GM21619 (cell line): ENCODE results near the gene GNB1.
"Not testable (repeated sequence)": the region's sequence is repeated elsewhere in the genome, so short reads cannot be mapped to it uniquely, and the experiment has no call there.

ENCODE experiments used
- ATAC-seq: cut with Tn5 transposase; IDR thresholded peaks from one replicate; pipeline ENCODE4 v1.9.1; 2021; ENCODE audit not compliant: unreplicated experiment

GNB1 gene

DNA sequence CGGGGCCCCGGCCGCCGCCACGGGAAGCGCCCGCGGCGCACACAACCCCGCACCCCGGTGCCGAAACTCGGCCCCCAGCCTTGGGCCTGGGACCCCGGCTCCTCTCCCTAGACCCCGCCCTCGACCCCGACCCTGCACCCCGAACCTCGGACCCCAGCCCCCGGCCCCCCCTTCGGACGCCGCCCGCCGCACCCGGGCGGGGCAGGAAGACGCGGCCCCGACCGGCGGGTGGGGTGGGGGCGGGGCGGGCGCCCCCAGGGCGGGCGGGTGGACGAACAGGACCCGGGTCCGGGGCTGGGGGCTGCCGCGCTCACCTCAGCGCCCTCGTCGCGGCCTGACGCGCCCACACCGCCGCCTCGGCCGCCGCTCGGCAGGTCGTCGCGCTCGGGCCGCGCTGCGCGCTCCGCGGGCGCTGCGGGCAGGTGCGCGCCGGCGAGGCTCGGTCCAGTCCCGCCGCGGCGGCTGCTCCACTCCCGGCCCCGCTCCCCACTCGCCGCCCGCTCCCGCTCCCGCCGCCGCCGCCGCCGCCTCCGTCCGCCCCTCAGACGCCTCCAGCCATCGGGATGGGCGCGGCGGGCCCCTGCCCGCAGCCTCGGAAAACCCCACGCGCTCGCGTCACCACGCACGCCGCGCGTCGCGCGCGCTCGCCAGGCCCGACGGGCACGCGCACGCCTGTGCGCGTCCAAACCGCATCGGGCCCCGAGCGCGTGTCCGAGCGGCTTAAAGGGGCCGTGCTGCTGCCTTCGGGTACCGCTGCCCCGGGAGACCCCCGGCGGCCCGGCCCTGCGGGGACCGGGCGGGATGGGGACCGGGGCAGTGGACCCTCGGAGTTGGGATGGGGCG, at the start of gene GNB1:
Gene GNB1, minus strand, starts transcription at position 582 of the 843 bp plus-strand sequence. CDS start 65,634 bp downstream, outside the sequence.
- ATAC-seq: peak; percentile 51

DNA sequence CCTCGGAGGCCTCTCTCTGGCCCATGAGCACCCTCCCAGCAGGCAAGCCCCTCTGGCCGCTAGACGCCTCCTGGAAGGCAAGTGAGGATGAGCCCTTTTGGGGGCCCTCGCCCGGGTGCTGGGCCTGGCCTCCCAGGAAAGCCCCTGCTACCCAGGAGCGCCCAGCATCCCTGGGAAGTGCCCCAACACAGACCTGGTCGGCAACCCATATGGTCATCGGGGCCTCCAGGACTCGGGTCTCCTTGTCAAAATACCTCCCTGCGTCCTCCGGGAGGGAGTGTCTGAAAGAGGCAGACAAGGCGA, 49.2 kb upstream of the GNB1 start:
- ATAC-seq: no peak

GRCh38 chr1:1939296-1940122, 48.6 kb upstream of the GNB1 start:
- no peak for ATAC-seq

- ATAC-seq: no peak
Observed at GRCh38 chr1:1938613-1939295, 47.9 kb upstream of the GNB1 start.

- no peak for ATAC-seq
Observed at GRCh38 chr1:1938276-1938573, 47.3 kb upstream of the GNB1 start.

DNA sequence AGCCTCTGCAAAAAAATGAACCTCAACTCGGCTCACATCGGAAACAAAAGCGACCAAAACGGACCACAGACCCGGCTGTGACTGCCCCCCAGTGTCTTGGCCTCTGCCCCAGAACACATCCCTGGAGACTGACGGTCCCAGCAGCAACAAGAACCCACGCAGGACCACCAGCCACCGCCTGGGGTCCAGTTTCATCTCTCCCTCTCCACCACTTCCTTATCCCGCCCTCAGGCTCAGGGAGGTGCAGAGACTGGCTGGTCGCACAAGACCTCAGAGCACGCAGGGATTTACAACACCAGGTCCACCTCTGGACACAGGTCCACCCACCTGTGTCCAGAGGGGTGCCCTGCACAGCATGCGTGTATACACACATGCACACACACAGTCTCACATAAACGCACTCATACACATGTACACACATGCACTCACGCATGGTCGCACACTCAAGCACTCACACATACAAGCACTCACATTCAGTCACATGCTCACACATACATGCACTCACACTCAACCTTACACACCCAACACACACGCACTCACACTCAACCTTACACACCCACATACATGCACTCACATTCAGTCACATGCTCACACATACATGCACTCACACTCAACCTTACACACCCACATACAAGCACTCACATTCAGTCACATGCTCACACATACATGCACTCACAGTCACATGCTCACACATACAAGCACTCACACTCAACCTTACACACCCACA, 46.8 kb upstream of the GNB1 start:
- no peak for ATAC-seq

- no peak for ATAC-seq
Observed at GRCh38 chr1:1937061-1937460, 46.2 kb upstream of the GNB1 start.

GRCh38 chr1:1934848-1935247, 44.0 kb upstream of the GNB1 start:
- ATAC-seq: not testable (repeated sequence)

- ATAC-seq: no peak
Observed at GRCh38 chr1:1929639-1930545, 39.0 kb upstream of the GNB1 start.

GRCh38 chr1:1929102-1929638, 38.3 kb upstream of the GNB1 start:
- ATAC-seq: no peak

DNA sequence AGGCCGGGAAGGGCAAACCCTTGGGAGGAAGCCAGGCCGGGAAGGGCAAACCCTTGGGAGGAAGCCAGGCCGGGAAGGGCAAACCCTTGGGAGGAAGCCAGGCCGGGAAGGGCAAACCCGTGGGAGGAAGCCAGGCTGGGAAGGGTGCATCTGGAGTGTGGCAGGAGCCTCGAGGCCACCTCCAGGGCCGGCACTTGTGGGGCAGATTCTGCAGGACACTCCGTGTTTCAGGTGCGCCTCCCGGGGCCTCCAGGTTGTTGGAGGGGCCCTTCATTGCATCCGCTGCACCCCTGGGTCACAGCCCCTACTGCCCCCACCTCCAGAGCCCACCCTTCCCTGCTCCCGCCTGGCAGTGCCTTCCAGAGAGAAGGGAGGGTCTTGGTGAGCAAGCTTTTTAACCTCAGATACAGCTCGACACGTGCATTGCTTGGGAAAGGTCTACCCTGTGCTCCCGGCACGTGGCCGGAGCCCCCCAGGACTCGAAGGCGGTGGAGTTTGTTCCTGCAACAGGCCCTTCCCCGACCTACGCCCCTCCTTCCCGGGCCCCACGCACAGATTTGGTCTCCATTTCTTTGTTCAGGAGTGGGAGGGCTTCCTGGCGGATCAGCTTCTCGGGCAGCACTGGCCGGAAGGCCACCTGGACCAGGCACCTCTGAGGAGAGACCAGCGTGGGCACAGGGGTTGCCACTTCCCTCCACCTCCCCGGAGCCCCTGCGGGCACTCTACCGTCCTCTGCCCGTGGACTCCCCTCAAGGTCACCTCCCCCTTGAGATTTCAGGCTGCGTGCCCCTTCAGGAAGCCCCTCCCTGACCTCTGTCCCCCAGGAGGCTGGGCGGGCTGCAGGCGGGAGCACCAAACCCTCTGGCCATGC, 37.6 kb upstream of the GNB1 start:
- ATAC-seq: no peak

DNA sequence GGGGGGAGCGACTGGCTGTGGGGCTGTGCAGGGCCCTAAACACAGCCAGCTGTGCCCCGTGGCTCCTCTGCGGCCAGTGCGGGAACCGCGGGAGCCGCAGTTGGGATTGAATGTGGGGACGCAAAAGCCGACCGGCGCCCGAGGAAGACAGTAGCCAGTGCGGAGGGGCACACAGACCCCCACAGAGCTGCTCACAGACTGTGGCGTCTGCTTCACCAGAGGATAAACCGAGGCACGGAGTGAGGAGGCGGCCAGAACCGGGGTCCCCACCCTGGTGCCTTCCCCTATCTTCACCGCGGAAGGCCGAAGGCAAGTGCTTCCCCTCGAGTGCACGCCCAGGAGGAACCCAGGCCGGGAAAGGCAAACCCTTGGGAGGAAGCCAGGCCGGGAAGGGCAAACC, 36.9 kb upstream of the GNB1 start:
- ATAC-seq: no peak

- no peak for ATAC-seq
Observed at GRCh38 chr1:1926886-1927660, 36.2 kb upstream of the GNB1 start.

DNA sequence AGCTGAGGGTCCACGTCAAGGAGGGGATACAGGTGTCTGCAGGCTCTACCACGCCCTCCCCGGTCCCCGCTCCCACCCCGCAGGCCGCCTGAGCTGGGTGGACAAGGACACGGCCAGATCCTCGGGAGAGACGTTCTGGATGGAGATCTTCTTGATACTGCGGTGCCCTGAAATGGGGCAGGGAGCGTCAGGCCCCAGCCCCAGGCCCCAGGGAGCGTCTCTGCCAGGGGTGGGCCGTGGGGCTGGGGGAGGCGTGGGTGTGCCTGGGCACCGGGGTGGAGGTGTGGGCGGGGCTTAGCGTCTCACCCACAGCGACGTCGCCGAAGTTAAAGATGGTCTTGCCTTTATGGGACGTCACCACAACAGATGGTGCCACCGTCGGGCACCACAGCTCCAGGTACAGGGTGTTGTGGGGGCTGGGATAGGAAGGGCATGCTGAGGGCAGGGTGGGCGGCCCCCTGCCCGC, 35.5 kb upstream of the GNB1 start:
- no peak for ATAC-seq

GRCh38 chr1:1925437-1926345, 34.8 kb upstream of the GNB1 start:
- no peak for ATAC-seq

- no peak for ATAC-seq
Observed at GRCh38 chr1:1924849-1925248, 34.0 kb upstream of the GNB1 start.

DNA sequence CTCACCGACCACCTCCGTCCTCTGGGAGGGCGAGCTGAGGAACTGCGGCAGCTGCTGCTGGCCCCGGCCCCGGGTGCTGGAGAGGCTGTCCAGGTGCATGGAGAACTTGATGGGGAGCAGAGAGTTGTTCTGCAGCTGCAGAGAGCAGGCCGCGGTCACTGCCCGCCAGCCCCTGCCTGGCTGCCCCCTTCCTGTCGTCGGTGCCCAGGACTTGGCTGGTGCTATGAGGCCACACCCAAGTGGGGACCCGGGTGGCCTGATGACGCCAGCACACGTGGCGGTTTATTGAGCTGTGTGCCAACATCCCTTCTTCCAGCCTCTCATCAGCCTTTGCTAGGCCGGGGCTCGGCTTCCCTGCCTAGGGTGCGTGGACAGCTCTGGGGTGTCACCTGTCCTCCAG, 33.5 kb upstream of the GNB1 start:
- no peak for ATAC-seq
